Naive thymus-derived CD4-positive, alpha-beta T cell (primary cell): ENCODE data around the gene TIMM22. TPM values are rescaled to one million over a fixed set of nuclear protein-coding genes. Genes with fewer than 3 reads are reported as not detected.

Experiments
- ATAC-seq: fragments of 150-1000 bp; cut with Tn5 transposase; 2 replicates; pipeline ENCODE4 v1.10.0; 2021; ENCODE audit warnings: mild to moderate bottlenecking, moderate library complexity
- CTCF ChIA-PET: fragments of 350-600 bp; sonication (Branson Sonifier 250); formaldehyde crosslinking; loops from one replicate; lab custom pipeline; 2021; ENCODE audit warnings: antibody characterized with exemption; lab: Charles Lee
- POLR2A ChIA-PET: fragments of 350-600 bp; sonication (Branson Sonifier 250); formaldehyde crosslinking; loops from one replicate; lab custom pipeline; 2021; ENCODE audit warnings: antibody characterized with exemption, inconsistent platforms; lab: Charles Lee
- DNase-seq, 9 donors: peaks; one replicate each; pipeline versions ENCODE4 v3.0.0 to v3.0.0-alpha.2; 2020 to 2022; ENCODE audit warnings: mixed read lengths in 1 of 9
- H3K27ac ChIP-seq: one replicate; pipeline ENCODE4 v1.7.0; 2013; ENCODE audit warnings: mild to moderate bottlenecking, low read depth, low read length, moderate library complexity
- H3K27me3 ChIP-seq, 2 donors: one replicate each; pipeline ENCODE4 v1.7.0; 2013; ENCODE audit warnings: low read length in 2 of 2, mild to moderate bottlenecking in 2 of 2, moderate library complexity in 2 of 2; ENCODE audit not compliant: control insufficient read depth in 2 of 2, insufficient read depth in 2 of 2
- H3K36me3 ChIP-seq, 3 experiments: 1 replicate in 2 of 3; 2 replicates in 1 of 3; pipeline ENCODE4 v1.7.0; 2013; ENCODE audit warnings: low read length in 3 of 3, mild to moderate bottlenecking in 3 of 3, moderate library complexity in 1 of 3; ENCODE audit not compliant: insufficient read depth in 3 of 3, control insufficient read depth in 2 of 3
- H3K4me1 ChIP-seq, 2 donors: one replicate each; pipeline ENCODE4 v1.7.0; 2013; ENCODE audit warnings: low read length in 2 of 2, mild to moderate bottlenecking in 2 of 2, moderate library complexity in 1 of 2; ENCODE audit not compliant: control insufficient read depth in 2 of 2, insufficient read depth in 2 of 2
- H3K4me3 ChIP-seq: 2 replicates; pipeline ENCODE4 v1.7.0; 2013; ENCODE audit warnings: mild to moderate bottlenecking, low read length
- H3K9me3 ChIP-seq, 3 experiments: 1 replicate in 2 of 3; 2 replicates in 1 of 3; pipeline ENCODE4 v1.7.0; 2013; ENCODE audit warnings: low read length in 3 of 3; ENCODE audit not compliant: control insufficient read depth in 2 of 3
- H3K27ac Mint-ChIP-seq, 9 donors: one replicate each; pipeline ENCODE4 v1.8.0; 2020 to 2022; ENCODE audit warnings: mixed read lengths in 9 of 9, mild to moderate bottlenecking in 8 of 9, moderate library complexity in 5 of 9, inconsistent platforms in 2 of 9
- H3K27me3 Mint-ChIP-seq, 5 donors: one replicate each; pipeline ENCODE4 v1.8.0; 2021 to 2022; ENCODE audit warnings: mixed read lengths in 5 of 5, mild to moderate bottlenecking in 1 of 5
- H3K36me3 Mint-ChIP-seq, 5 donors: one replicate each; pipeline ENCODE4 v1.8.0; 2020 to 2022; ENCODE audit warnings: mixed read lengths in 5 of 5, mild to moderate bottlenecking in 3 of 5, inconsistent platforms in 1 of 5
- H3K4me1 Mint-ChIP-seq, 7 donors: one replicate each; pipeline ENCODE4 v1.8.0; 2020 to 2022; ENCODE audit warnings: mixed read lengths in 7 of 7, mild to moderate bottlenecking in 3 of 7, inconsistent platforms in 1 of 7
- H3K4me3 Mint-ChIP-seq, 10 donors: one replicate each; pipeline ENCODE4 v1.8.0; 2020 to 2022; ENCODE audit warnings: mild to moderate bottlenecking in 10 of 10, mixed read lengths in 10 of 10, moderate library complexity in 6 of 10, inconsistent platforms in 2 of 10
- H3K9me3 Mint-ChIP-seq, 11 donors: one replicate each; pipeline ENCODE4 v1.8.0; 2020 to 2022; ENCODE audit warnings: mixed read lengths in 11 of 11, mild to moderate bottlenecking in 4 of 11, inconsistent platforms in 1 of 11, moderate library complexity in 1 of 11
- intact Hi-C, 2 donors: fragments of 100-400 bp; cut with micrococcal nuclease; formaldehyde crosslinking; loops; one replicate each; pipeline ENCODE4 v1.15.1; 2023
- polyA plus RNA-seq, 2 donors: library from polyadenylated mRNA; unstranded; fragments of 300-500 nt; fragmentation: Illumina TruSeq; gene quantifications; one replicate each; pipeline ENCODE4 v1.2.3, GENCODE V29; 2021
- total RNA-seq, 6 experiments: library from RNA in 5 of 6; stranded (reverse) in 5 of 6; gene quantifications; 1 replicate in 5 of 6; 2 replicates in 1 of 6; pipeline ENCODE4 v1.2.3 and lab custom pipeline; 2021 to 2026

The TIMM22 gene
- total and polyA plus RNA-seq, 7 experiments from 2014 or later = 8.3 to 27.9 (median 13.0) TPM

DNA sequence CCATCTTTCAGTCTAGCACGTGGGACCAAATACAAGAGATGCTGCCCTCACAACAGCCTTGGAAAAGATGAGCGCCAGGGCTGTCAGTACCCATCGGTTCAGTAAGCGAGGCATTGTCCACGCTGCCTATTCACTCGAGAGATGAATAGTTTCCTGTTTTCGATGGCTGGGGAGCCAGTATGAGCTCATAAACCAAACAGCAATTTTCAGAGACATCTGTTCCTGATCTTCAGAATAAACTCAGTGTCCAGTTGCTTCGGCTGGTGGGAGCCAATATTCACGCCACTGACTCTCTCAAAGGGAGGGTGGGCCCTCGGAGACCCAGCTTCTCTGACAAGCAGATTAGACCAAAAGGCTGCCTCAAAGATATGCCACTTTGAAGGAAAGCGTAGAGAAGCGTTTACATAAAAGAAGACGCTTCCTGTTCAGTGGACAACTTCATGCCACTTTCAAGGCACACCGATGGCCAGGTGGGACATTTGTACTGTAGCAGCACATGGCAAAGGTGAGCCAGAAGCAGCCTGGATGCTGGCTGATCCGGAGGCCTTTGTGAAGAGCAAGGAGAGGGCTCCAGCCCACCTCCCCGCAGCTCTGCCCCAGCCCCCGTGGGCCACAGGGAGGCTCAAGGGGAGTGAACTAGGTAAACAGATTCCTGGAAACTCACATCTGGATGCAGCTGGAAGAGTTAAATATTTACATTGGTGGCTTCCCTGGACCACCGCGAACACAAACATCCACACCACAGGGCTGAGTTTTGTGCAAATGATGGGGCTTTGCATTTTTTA lies 6.0 kb downstream of the TIMM22 start:
- CTCF ChIA-PET = interaction anchor here (0.6 kb wide), 1 partner anchor 355 kb away, joined by 4 read pairs; no protein-coding TSS in a partner anchor
- no peaks in the 10 kb centered on the region for H3K27me3 ChIP-seq
- H3K27ac ChIP-seq = no peak overlapping the region
- peaks cover 6 to 10% of the 10 kb centered on the region in 2 donors for H3K4me1 ChIP-seq
- intact Hi-C loops = no loop called here
- peaks cover 6 to 82% (median 16%) of the 10 kb centered on the region in 3 experiments for H3K36me3 ChIP-seq
- H3K4me3 Mint-ChIP-seq = no peak overlapping the region
- POLR2A ChIA-PET = no interaction called here
- no peak for ATAC-seq
- no peaks in the 10 kb centered on the region for H3K9me3 ChIP-seq
- H3K9me3 Mint-ChIP-seq = no peaks in the 10 kb centered on the region
- no peak for DNase-seq
- no peaks in the 10 kb centered on the region for H3K27me3 Mint-ChIP-seq
- H3K4me1 Mint-ChIP-seq = peaks cover 15 to 35% (median 26%) of the 10 kb centered on the region in 7 donors
- H3K36me3 Mint-ChIP-seq = peaks cover 10 to 21% (median 18%) of the 10 kb centered on the region in 5 donors
- no peak overlapping the region for H3K4me3 ChIP-seq
- H3K27ac Mint-ChIP-seq = peak overlapping the region in 3 of 9 donors; percentile 12 to 71 (median 29)

DNA sequence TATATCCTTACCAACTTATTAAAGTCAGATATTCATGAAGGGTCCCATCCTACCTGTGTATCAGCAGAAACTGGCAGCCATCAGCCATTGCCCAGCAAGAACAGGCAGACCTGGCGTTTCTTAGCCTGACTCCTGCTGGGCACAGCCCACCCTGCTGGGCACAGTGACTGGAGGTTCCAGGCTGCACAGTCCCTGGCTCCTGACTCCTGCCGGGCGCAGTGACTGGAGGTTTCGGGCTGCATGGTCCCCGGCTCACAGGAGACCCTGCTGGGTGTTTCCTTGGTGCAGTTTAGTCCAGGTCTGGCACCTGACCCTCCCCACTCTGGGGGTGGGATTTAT lies 6.7 kb downstream of the TIMM22 start:
- H3K4me1 Mint-ChIP-seq = peaks cover 10 to 28% (median 19%) of the 10 kb centered on the region in 7 donors
- DNase-seq (no peak), ATAC-seq (no peak)
- no peaks in the 10 kb centered on the region for H3K9me3 ChIP-seq
- intact Hi-C loops = no loop called here
- H3K4me3 ChIP-seq = no peak overlapping the region
- H3K4me1 ChIP-seq = peaks cover 0 to 4% of the 10 kb centered on the region in 2 donors
- H3K27me3 Mint-ChIP-seq = no peaks in the 10 kb centered on the region
- ChIA-PET POLR2A (no interaction called here), CTCF (interaction anchor here (0.6 kb wide), 1 partner anchor 355 kb away, joined by 4 read pairs; no protein-coding TSS in a partner anchor)
- no peak overlapping the region for H3K4me3 Mint-ChIP-seq
- peaks cover 6 to 88% (median 16%) of the 10 kb centered on the region in 3 experiments for H3K36me3 ChIP-seq
- H3K36me3 Mint-ChIP-seq = peaks cover 10 to 21% (median 18%) of the 10 kb centered on the region in 5 donors
- no peaks in the 10 kb centered on the region for H3K27me3 ChIP-seq
- no peak overlapping the region for H3K27ac Mint-ChIP-seq
- H3K27ac ChIP-seq = no peak overlapping the region
- H3K9me3 Mint-ChIP-seq = no peaks in the 10 kb centered on the region

DNA sequence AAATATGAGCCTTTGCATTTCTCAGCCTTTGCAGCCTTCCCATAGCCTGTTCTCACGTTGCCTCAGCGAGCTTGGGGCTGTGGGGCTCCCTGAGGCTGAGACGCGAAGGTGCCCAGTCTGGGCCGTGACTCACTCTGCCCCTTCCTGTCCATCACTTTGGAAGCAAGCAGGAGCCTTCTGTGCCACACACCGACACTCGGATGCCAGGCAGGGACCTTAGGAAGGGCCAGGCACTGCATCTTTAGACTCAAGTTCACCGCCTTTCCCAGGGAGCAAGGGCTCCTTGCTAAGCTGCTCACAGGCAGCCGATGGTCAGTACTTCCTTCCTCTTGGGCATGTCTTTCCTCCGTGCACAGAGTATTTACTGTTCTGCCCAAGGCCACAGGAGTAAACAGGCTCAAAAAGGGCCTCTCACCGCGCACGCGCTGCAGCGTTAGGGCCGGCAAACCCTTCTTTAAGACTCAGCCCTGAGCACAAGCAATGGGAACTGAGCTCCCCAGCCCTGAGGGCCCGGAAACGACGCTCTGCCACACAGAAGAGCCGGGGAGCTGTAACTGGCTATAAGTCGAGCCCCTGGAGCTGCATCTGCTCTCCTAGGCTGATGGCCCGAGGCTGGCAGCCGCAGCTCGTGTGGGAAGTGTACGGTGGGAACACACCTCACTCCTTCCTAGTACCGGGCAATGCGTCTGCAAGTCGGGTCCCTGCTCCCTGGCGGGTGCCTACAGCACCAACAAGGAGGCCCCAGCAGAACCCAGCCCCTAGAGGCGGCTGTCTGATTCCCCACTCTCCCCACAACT lies 7.2 kb downstream of the TIMM22 start:
- intact Hi-C loops = no loop called here
- H3K27me3 ChIP-seq = no peaks in the 10 kb centered on the region
- Mint-ChIP-seq H3K36me3 (peaks cover 10 to 20% (median 17%) of the 10 kb centered on the region in 5 donors), H3K4me3 (no peak overlapping the region), H3K4me1 (peaks cover 7 to 23% (median 14%) of the 10 kb centered on the region in 7 donors), H3K27ac (peak overlapping the region in 1 of 9 donors; percentile 82), H3K9me3 (no peaks in the 10 kb centered on the region), H3K27me3 (no peaks in the 10 kb centered on the region)
- no peak for DNase-seq
- no peaks in the 10 kb centered on the region for H3K9me3 ChIP-seq
- H3K4me3 ChIP-seq = no peak overlapping the region
- POLR2A ChIA-PET = no interaction called here
- ATAC-seq = no peak
- H3K4me1 ChIP-seq = no peaks in the 10 kb centered on the region
- H3K27ac ChIP-seq = no peak overlapping the region
- peaks cover 6 to 94% (median 16%) of the 10 kb centered on the region in 3 experiments for H3K36me3 ChIP-seq
- CTCF ChIA-PET = no interaction called here

DNA sequence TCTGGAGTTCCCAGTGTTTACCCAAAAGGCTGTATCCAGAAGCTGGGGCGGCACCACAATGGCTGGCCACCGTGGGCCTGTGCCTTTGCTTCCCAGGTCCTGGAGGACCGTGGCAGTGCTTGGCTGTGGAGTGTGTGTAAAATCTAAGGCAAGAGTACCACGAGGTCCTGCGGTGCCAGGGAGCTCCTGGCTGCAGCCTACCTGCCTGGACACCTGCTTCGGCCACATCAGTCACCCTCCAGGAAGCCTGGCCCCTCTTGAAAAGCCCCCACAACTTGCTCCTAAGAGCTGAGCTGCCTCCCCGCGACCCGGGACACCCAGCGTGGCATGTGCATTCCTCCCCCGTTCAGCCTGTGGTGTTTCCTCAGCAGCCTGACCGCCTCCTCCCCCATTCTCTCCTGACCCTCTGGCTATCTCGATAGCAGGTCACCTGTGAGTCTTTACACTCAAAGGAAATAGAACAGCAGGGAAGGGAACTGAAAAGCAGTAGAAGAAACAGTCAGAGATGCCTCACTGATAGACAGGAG lies 7.9 kb downstream of the TIMM22 start:
- peaks cover 0 to 95% (median 11%) of the 10 kb centered on the region in 3 experiments for H3K36me3 ChIP-seq
- H3K27me3 ChIP-seq = no peaks in the 10 kb centered on the region
- intact Hi-C loops = no loop called here
- Mint-ChIP-seq H3K36me3 (peaks cover 10 to 15% (median 14%) of the 10 kb centered on the region in 5 donors), H3K27ac (peak overlapping the region in 6 of 9 donors; percentile 25 to 82 (median 75)), H3K4me3 (peak overlapping the region in 3 of 10 donors; percentile 56 to 67 (median 60)), H3K27me3 (no peaks in the 10 kb centered on the region), H3K4me1 (peaks cover 6 to 20% (median 10%) of the 10 kb centered on the region in 7 donors), H3K9me3 (no peaks in the 10 kb centered on the region)
- ChIA-PET POLR2A (no interaction called here), CTCF (no interaction called here)
- H3K9me3 ChIP-seq = no peaks in the 10 kb centered on the region
- no peaks in the 10 kb centered on the region for H3K4me1 ChIP-seq
- no peak overlapping the region for H3K27ac ChIP-seq
- DNase-seq = no peak
- no peak overlapping the region for H3K4me3 ChIP-seq
- ATAC-seq = no peak

DNA sequence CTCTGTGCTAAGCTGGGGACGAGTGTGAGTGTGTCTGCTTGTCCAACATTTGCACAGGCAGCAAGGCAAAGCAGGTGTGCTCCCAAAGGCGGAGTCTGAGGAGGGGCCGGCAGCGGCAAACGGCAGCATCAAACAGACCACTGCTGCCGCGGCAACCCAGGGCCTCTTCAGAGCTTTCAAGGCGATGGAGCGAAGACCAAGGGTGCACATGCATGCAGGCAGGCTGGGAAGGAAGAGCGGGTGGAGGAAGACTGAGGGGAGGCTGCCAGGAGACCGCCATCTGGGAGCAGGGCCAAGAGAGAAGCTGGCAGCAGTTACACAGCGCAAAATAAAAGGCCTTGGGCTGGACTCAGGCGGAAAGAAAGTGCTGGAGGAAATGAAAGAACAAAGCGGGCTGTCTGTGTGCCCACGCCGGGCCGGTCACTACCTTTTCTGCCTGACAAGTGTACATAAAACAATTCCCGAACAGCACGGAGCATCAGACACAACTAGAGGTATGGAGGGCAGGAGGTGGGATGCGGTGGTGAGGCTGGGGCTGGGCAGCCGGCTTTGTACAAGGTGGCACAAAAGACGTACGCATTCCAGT lies 8.5 kb downstream of the TIMM22 start:
- peaks cover 7 to 12% (median 12%) of the 10 kb centered on the region in 5 donors for H3K36me3 Mint-ChIP-seq
- intact Hi-C loops = no loop called here
- H3K4me1 ChIP-seq = no peaks in the 10 kb centered on the region
- ChIA-PET CTCF (no interaction called here), POLR2A (no interaction called here)
- H3K36me3 ChIP-seq = peaks cover 0 to 97% (median 16%) of the 10 kb centered on the region in 3 experiments
- H3K4me3 Mint-ChIP-seq = peak overlapping the region in 7 of 10 donors; percentile 38 to 67 (median 56)
- peaks cover 6 to 17% (median 10%) of the 10 kb centered on the region in 7 donors for H3K4me1 Mint-ChIP-seq
- no peak overlapping the region for H3K4me3 ChIP-seq
- no peak for ATAC-seq
- peak in 1 of 9 donors; percentile 11 for DNase-seq
- no peak overlapping the region for H3K27ac ChIP-seq
- H3K27me3 Mint-ChIP-seq = no peaks in the 10 kb centered on the region
- no peaks in the 10 kb centered on the region for H3K9me3 ChIP-seq
- H3K9me3 Mint-ChIP-seq = no peaks in the 10 kb centered on the region
- H3K27me3 ChIP-seq = no peaks in the 10 kb centered on the region
- peak overlapping the region in 7 of 9 donors; percentile 68 to 90 (median 78) for H3K27ac Mint-ChIP-seq

DNA sequence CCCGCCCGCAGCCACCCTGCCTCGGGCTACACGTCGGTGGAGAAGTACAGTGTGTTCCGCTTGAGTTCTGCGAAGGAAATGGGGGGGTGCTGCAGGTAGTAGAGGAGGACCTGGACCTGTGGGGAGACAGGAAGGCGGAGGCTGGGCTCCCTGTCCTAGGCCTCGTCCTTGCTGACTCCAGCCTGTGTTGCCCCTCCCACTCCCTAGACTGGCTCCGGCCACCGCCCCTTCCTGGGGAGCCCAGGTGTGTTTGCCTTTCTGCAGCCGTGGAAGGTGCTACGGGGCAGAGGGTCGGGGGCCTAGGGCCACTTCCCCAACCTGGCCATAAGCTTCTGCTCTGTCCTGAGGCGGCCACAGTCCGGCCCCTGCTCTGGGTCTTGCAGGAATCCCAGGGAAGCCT lies 9.1 kb downstream of the TIMM22 start:
- no peaks in the 10 kb centered on the region for H3K27me3 Mint-ChIP-seq
- peaks cover 5 to 10% (median 8%) of the 10 kb centered on the region in 5 donors for H3K36me3 Mint-ChIP-seq
- H3K9me3 ChIP-seq = no peaks in the 10 kb centered on the region
- no peak overlapping the region for H3K27ac ChIP-seq
- no peaks in the 10 kb centered on the region for H3K4me1 ChIP-seq
- H3K27ac Mint-ChIP-seq = peak overlapping the region in 4 of 9 donors; percentile 75 to 90 (median 78)
- H3K4me3 Mint-ChIP-seq = peak overlapping the region in 2 of 10 donors; percentile 60 to 67
- DNase-seq = no peak
- peaks cover 6 to 15% (median 10%) of the 10 kb centered on the region in 7 donors for H3K4me1 Mint-ChIP-seq
- intact Hi-C loops = no loop called here
- no peak for ATAC-seq
- ChIA-PET CTCF (no interaction called here), POLR2A (interaction anchor here (2.1 kb wide), 1 partner anchor 9 kb away, joined by 8 read pairs; the partner anchor contains the start of gene TIMM22)
- peaks cover 0 to 97% (median 12%) of the 10 kb centered on the region in 3 experiments for H3K36me3 ChIP-seq
- H3K27me3 ChIP-seq = no peaks in the 10 kb centered on the region
- H3K4me3 ChIP-seq = no peak overlapping the region
- no peaks in the 10 kb centered on the region for H3K9me3 Mint-ChIP-seq
